Measurements from ENCODE around the gene GOLGA7B.
A peak's percentile ranks its signal among the peaks of the same experiment; 100 is the strongest.

Gene GOLGA7B

DNA sequence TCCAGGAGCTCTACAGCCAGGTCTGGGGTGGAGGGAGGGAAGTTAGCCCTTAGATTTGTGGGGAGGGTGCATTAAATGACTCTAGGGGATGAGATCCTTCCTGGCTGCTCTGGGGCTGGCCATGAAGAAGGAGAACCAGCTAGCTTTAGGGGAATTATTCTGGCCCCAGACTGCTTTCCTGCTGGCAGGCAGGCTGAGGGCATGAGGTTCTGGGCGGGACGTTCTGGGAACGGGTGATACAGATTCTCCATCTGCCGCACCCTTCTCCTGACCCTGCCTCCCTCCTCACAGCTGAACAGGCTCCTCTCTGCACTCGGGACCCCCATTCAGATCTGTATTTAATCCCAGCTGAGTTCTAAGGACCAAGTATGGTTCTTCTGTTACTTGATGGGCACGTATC, 23.9 kb downstream of the GOLGA7B start:
- no peaks in the 10 kb centered on the region for H3K9me3 ChIP-seq (ENCODE audit: control insufficient read depth, insufficient read depth, low read length)
- peaks cover 11% of the 10 kb centered on the region for H3K4me1 ChIP-seq (ENCODE audit: control insufficient read depth, insufficient read depth, low read length)
- no peaks in the 10 kb centered on the region for H3K36me3 ChIP-seq (ENCODE audit: control insufficient read depth, insufficient read depth, low read length)
- no peaks in the 10 kb centered on the region for H3K27me3 ChIP-seq (ENCODE audit: control insufficient read depth, insufficient read depth, low read length)
- no peak overlapping the region for H3K9ac ChIP-seq (ENCODE audit: low read depth, low read length)
- H3K4me3 ChIP-seq (ENCODE audit: low read depth, low read length) = no peak overlapping the region

DNA sequence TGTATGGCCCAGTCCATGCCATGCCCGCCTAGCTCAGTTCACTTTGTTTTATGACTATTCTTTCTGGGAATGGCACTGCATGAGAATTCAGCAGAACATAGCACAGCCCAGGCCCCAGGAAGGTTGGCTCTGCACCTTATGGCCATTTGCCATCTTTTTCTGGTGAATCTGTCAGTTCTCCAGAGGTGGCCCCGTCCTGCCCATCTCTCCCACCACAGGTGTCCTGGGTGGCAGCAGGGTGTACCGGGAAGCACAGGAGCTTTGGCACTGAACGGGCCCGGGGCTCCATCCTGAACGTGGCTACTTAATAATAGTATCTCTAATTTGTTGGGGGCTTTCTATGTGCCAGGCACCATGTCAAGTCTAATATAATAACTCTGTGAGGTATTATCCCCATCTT, 24.7 kb downstream of the GOLGA7B start:
- Histone ChIP-seq H3K9me3 (ENCODE audit: control insufficient read depth, insufficient read depth, low read length) (no peaks in the 10 kb centered on the region), H3K4me1 (ENCODE audit: control insufficient read depth, insufficient read depth, low read length) (peaks cover 11% of the 10 kb centered on the region), H3K27me3 (ENCODE audit: control insufficient read depth, insufficient read depth, low read length) (no peaks in the 10 kb centered on the region), H3K4me3 (ENCODE audit: low read depth, low read length) (no peak overlapping the region), H3K36me3 (ENCODE audit: control insufficient read depth, insufficient read depth, low read length) (no peaks in the 10 kb centered on the region), H3K9ac (ENCODE audit: low read depth, low read length) (no peak overlapping the region)

DNA sequence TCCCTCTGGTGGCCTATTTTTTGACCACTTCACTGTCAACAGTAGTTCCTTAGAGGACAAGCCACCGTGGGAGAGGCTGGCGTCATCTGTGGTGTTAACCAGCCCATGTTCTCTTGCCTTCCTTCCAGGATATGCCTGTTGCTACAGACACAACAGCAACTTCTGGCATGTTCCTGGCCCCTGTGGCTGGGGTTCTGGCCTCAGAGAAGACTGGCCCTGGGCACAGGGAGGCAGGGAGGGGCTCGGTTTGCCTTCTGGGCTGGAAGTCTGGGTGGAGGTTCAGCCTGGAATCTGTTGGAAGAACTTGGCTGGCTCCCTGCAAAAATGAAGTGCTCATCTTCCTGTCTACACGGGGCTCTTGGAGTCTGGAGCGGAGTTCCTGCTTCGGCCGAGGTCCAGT, 25.7 kb downstream of the GOLGA7B start:
- Histone ChIP-seq H3K9me3 (ENCODE audit: control insufficient read depth, insufficient read depth, low read length) (no peaks in the 10 kb centered on the region), H3K4me3 (ENCODE audit: low read depth, low read length) (no peak overlapping the region), H3K27me3 (ENCODE audit: control insufficient read depth, insufficient read depth, low read length) (no peaks in the 10 kb centered on the region), H3K36me3 (ENCODE audit: control insufficient read depth, insufficient read depth, low read length) (no peaks in the 10 kb centered on the region), H3K9ac (ENCODE audit: low read depth, low read length) (no peak overlapping the region), H3K4me1 (ENCODE audit: control insufficient read depth, insufficient read depth, low read length) (peaks cover 11% of the 10 kb centered on the region)

DNA sequence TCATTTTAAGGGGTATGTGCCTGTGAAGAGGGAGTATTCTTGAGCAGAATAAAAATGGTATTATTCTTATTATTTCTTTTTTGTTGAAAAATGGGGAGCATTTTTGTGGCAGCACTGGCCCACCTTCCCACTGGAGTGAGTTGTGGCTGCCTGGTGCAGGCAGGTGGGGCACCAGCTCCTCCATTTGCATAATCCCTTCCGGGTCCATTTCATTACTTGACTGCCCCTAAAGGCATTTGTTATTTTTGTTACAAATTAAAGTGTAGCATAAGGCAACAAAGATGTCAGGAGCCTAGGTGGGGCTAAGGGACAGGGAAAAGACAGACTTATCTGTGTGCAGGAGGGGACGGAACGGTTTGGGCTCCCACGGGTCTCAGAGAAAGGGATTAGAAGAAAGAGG, 26.8 kb downstream of the GOLGA7B start:
- Histone ChIP-seq H3K36me3 (ENCODE audit: control insufficient read depth, insufficient read depth, low read length) (peaks cover 2% of the 10 kb centered on the region), H3K27me3 (ENCODE audit: control insufficient read depth, insufficient read depth, low read length) (no peaks in the 10 kb centered on the region), H3K4me1 (ENCODE audit: control insufficient read depth, insufficient read depth, low read length) (peaks cover 6% of the 10 kb centered on the region), H3K9ac (ENCODE audit: low read depth, low read length) (no peak overlapping the region), H3K4me3 (ENCODE audit: low read depth, low read length) (no peak overlapping the region), H3K9me3 (ENCODE audit: control insufficient read depth, insufficient read depth, low read length) (no peaks in the 10 kb centered on the region)

DNA sequence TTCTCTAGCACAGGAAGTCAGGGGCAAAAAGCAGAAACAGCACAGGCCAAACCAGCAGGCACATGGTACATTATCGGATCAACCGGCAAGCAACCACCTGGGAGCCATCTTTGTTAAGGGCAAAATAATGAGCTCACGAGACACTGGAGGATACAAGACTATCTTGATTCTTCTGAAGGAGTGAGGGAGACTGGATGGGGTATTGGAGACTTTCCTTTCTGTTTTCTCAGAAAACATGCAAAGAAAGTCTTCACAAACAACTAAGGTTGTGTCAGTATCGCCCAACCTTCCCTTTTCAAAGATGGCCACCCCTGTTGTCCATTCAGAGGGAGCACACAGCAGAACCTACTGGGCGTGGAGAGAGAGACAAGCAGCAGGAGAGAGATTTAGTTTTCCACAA, 29.6 kb downstream of the GOLGA7B start:
- Histone ChIP-seq H3K36me3 (ENCODE audit: control insufficient read depth, insufficient read depth, low read length) (peaks cover 2% of the 10 kb centered on the region), H3K9ac (ENCODE audit: low read depth, low read length) (no peak overlapping the region), H3K4me3 (ENCODE audit: low read depth, low read length) (no peak overlapping the region), H3K4me1 (ENCODE audit: control insufficient read depth, insufficient read depth, low read length) (peaks cover 6% of the 10 kb centered on the region), H3K9me3 (ENCODE audit: control insufficient read depth, insufficient read depth, low read length) (no peaks in the 10 kb centered on the region), H3K27me3 (ENCODE audit: control insufficient read depth, insufficient read depth, low read length) (no peaks in the 10 kb centered on the region)

DNA sequence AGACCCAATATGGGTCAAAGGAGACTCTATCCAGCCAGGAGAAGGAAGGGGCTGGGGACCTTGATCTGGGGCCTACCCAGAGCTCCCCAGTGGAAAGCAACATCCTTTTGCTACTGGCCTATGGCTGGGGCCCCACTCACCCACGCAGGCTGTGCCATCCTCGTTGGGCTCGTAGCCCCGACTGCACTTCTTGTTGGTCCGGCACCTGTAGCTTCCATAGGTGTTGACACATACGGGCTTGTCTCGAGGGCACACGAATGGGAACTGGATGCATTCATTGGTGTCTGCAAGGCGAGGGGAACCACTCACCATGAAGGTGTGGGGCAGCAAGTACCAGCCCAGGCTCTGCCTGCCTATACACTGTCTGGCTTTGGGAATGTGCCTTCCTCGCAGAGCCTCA, 30.5 kb downstream of the GOLGA7B start:
- Histone ChIP-seq H3K36me3 (ENCODE audit: control insufficient read depth, insufficient read depth, low read length) (peaks cover 2% of the 10 kb centered on the region), H3K4me3 (ENCODE audit: low read depth, low read length) (no peak overlapping the region), H3K9me3 (ENCODE audit: control insufficient read depth, insufficient read depth, low read length) (no peaks in the 10 kb centered on the region), H3K27me3 (ENCODE audit: control insufficient read depth, insufficient read depth, low read length) (no peaks in the 10 kb centered on the region), H3K9ac (ENCODE audit: low read depth, low read length) (no peak overlapping the region), H3K4me1 (ENCODE audit: control insufficient read depth, insufficient read depth, low read length) (peaks cover 6% of the 10 kb centered on the region)

DNA sequence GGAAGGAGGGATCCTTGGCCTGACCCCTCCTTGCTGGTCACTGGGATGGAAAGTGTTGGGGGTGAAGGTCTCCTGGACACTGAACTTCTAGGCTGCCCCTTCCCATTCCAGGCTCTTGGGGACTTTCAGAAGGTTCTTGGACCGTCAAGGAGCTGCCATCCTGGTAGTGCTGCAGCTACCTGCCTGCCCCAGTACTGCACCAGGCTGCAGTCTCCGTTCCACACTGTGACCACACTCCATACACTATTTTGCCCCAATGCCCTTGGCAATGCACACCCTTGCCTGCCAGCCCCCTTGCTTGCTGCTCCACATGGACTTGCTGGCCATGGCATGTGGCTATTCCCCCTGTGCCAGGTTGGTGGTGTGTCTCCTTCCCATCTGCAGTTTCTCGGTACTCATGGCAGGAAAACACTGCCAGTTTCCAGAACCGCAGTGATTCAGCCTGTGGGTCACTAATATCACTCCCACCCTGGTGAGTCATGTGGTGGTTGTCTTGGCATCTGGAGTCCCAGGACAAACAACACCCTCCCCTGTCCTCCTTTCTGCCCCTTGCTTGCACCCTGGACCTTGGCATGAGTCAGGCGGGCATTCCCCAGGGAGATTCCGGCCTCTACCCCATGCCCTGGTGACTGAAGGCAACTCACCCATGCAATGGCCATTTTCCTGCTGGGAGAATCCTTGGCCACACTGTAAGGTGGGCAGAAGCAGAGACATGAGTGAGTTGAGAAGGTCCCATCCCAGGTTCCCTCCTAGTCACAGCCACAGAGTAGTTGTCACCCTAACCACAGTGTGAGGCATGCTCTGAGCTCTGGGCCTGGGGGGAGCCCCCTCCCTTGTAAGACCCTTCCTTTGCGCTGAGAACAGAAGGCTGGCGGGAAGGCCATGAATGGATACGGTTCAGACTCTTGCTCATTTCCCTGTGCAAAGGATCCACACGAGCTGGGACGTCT, 32.8 kb downstream of the GOLGA7B start:
- H3K4me3 ChIP-seq (ENCODE audit: low read depth, low read length) = no peak overlapping the region
- no peaks in the 10 kb centered on the region for H3K27me3 ChIP-seq (ENCODE audit: control insufficient read depth, insufficient read depth, low read length)
- H3K9me3 ChIP-seq (ENCODE audit: control insufficient read depth, insufficient read depth, low read length) = no peaks in the 10 kb centered on the region
- no peaks in the 10 kb centered on the region for H3K4me1 ChIP-seq (ENCODE audit: control insufficient read depth, insufficient read depth, low read length)
- H3K36me3 ChIP-seq (ENCODE audit: control insufficient read depth, insufficient read depth, low read length) = peaks cover 2% of the 10 kb centered on the region
- no peak overlapping the region for H3K9ac ChIP-seq (ENCODE audit: low read depth, low read length)

DNA sequence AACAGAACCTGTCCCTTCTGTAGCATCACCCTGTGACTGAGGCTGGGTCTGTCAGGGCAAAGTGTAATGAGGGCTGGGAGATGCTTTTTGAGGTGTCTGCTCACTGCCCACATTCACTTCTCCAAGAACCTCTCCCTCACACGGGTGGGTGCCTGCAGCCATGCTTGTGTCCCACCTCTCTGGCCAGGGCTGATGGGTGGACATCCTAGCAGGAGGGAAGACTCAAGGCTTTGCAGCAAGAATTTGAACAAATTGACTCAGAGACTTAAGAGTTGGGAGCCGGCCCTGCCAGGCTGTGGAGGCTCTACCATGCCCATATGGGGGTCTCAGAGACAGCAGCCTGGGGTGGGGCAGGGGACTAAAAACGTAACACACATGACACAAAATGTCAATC, 33.4 kb downstream of the GOLGA7B start:
- H3K36me3 ChIP-seq (ENCODE audit: control insufficient read depth, insufficient read depth, low read length) = peaks cover 2% of the 10 kb centered on the region
- H3K4me3 ChIP-seq (ENCODE audit: low read depth, low read length) = no peak overlapping the region
- no peaks in the 10 kb centered on the region for H3K27me3 ChIP-seq (ENCODE audit: control insufficient read depth, insufficient read depth, low read length)
- no peaks in the 10 kb centered on the region for H3K9me3 ChIP-seq (ENCODE audit: control insufficient read depth, insufficient read depth, low read length)
- no peak overlapping the region for H3K9ac ChIP-seq (ENCODE audit: low read depth, low read length)
- H3K4me1 ChIP-seq (ENCODE audit: control insufficient read depth, insufficient read depth, low read length) = no peaks in the 10 kb centered on the region

DNA sequence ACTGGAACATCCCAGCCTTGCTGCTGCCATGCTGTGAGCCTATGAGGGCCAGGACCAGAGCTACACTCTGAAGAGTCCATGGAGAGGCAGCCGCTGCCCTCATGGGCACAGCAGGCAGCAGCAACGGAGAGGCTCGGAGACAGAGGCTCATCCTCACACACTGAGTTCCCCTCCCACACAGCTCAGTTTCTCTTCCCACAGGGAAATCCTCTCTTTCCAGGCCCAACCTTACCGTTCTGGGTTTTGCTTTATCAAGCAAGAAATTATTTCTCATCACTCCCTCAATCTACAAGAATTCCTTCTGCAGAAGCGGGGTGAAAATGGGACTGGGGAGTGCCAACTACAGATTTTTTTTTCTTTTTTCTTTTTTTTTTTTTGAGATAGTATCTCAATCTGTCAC, 36.6 kb downstream of the GOLGA7B start:
- Histone ChIP-seq H3K9ac (ENCODE audit: low read depth, low read length) (no peak overlapping the region), H3K9me3 (ENCODE audit: control insufficient read depth, insufficient read depth, low read length) (no peaks in the 10 kb centered on the region), H3K27me3 (ENCODE audit: control insufficient read depth, insufficient read depth, low read length) (no peaks in the 10 kb centered on the region), H3K4me1 (ENCODE audit: control insufficient read depth, insufficient read depth, low read length) (peaks cover 15% of the 10 kb centered on the region), H3K36me3 (ENCODE audit: control insufficient read depth, insufficient read depth, low read length) (peaks cover 2% of the 10 kb centered on the region), H3K4me3 (ENCODE audit: low read depth, low read length) (no peak overlapping the region)

DNA sequence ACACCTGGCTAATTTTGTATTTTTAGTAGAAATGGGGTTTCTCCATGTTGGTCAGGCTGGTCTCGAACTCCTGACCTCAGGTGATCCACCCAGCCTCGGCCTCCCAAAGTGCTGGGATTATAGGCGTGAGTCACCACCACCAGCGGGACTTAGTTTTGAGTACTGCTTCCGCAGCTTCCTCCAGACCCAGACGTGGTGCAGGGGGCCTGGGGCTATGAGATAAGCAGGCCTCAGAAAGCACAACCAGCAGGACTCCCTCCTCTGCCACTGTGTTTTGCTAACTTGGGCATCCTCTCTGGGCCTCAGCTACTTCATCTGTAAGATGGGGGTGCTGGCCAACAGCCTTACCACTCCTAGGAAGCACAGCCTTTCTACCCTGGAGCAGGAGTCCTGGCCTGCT, 37.8 kb downstream of the GOLGA7B start:
- peaks cover 15% of the 10 kb centered on the region for H3K4me1 ChIP-seq (ENCODE audit: control insufficient read depth, insufficient read depth, low read length)

DNA sequence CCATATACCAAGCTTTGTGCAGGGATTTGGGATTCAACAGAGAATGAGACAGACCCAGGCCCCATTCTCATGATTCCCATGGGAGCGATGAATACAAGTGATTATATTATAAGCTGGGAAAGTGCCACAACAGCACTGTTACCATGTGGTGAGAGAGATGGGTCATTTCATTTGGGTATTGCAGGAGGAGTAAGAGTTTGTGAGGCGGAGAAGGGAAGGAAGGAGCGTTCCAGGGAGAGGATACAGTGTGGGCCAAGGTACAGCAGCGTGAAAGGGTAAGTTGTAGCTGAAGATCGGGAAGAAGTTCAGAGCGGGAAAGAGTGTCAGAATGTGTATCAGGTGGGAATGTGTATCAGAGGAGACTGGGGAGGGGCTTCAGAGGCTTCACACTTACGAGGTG, 38.5 kb downstream of the GOLGA7B start:
- Histone ChIP-seq H3K9ac (ENCODE audit: low read depth, low read length) (no peak overlapping the region), H3K9me3 (ENCODE audit: control insufficient read depth, insufficient read depth, low read length) (no peaks in the 10 kb centered on the region), H3K4me3 (ENCODE audit: low read depth, low read length) (no peak overlapping the region), H3K36me3 (ENCODE audit: control insufficient read depth, insufficient read depth, low read length) (no peaks in the 10 kb centered on the region), H3K4me1 (ENCODE audit: control insufficient read depth, insufficient read depth, low read length) (peaks cover 15% of the 10 kb centered on the region), H3K27me3 (ENCODE audit: control insufficient read depth, insufficient read depth, low read length) (no peaks in the 10 kb centered on the region)

More for the DNA sequence above, 37.8 kb downstream of the GOLGA7B start:
- H3K9ac ChIP-seq (ENCODE audit: low read depth, low read length) = peak overlapping the region; percentile 60
- H3K27me3 ChIP-seq (ENCODE audit: control insufficient read depth, insufficient read depth, low read length) = no peaks in the 10 kb centered on the region
- no peaks in the 10 kb centered on the region for H3K36me3 ChIP-seq (ENCODE audit: control insufficient read depth, insufficient read depth, low read length)
- no peaks in the 10 kb centered on the region for H3K9me3 ChIP-seq (ENCODE audit: control insufficient read depth, insufficient read depth, low read length)
- H3K4me3 ChIP-seq (ENCODE audit: low read depth, low read length) = no peak overlapping the region

DNA sequence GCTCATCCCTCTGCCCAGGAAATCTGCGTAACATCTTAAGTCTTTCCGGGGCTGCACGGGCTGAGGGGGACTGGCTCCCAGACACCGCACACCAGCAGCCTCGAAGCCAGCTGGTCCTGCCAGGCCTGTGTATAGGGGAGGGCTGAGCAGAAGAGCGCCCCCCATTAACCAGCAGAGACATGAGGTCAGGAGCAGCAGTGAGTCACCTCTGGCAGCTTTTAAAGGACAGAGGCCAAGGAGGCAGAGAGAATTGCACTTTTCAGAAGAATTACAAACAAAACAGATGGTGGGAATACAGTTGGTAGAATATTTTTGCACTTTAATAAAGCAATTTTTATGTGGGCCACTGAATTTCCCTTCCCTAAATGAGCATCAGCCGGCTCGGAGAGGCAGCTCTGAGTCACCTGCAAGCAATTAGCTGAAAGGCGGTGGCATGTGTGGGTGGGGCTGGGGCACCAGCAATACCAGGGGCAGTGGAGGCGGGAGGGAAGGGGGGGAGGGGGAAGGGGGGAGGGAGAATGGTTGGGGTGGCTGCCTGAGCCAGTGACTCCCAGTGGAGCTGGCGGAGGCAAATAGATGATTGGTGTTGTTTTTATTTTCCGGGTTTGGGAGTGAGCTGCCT, 39.1 kb downstream of the GOLGA7B start:
- Histone ChIP-seq H3K9me3 (ENCODE audit: control insufficient read depth, insufficient read depth, low read length) (no peaks in the 10 kb centered on the region), H3K27me3 (ENCODE audit: control insufficient read depth, insufficient read depth, low read length) (no peaks in the 10 kb centered on the region), H3K9ac (ENCODE audit: low read depth, low read length) (no peak overlapping the region), H3K36me3 (ENCODE audit: control insufficient read depth, insufficient read depth, low read length) (no peaks in the 10 kb centered on the region), H3K4me3 (ENCODE audit: low read depth, low read length) (no peak overlapping the region), H3K4me1 (ENCODE audit: control insufficient read depth, insufficient read depth, low read length) (peaks cover 15% of the 10 kb centered on the region)
